Epidermal melanocyte (primary cell): ENCODE data around the gene NIPAL3.
"Not testable (repeated sequence)": the region's sequence is repeated elsewhere in the genome, so short reads cannot be mapped to it uniquely, and the experiment has no call there.

Experiments used
- DNase-seq: peaks from one replicate; pipeline ENCODE4 v3.0.0; 2011; ENCODE audit warnings: low spot score; ENCODE audit not compliant: insufficient read length

The NIPAL3 gene

GRCh38 chr1:24515671-24516209 is 100.1 kb downstream of the NIPAL3 start:
- not testable (repeated sequence) for DNase-seq

GRCh38 chr1:24516506-24516905 is 100.9 kb downstream of the NIPAL3 start:
- DNase-seq = no peak

GRCh38 chr1:24517898-24518297 is 102.3 kb downstream of the NIPAL3 start:
- no peak for DNase-seq

GRCh38 chr1:24520282-24520681 is 104.7 kb downstream of the NIPAL3 start:
- not testable (repeated sequence) for DNase-seq
